GM21576 (cell line): Measurements from ENCODE around the gene SNORC.

Experiments
- ATAC-seq: cut with Tn5 transposase; IDR thresholded peaks from one replicate; pipeline ENCODE4 v1.9.1; 2021; ENCODE audit warnings: mild to moderate bottlenecking, moderate library complexity; ENCODE audit not compliant: unreplicated experiment

SNORC gene

GRCh38 chr2:232882505-232883115, 12.5 kb downstream of the SNORC start:
- no peak for ATAC-seq

- ATAC-seq: no peak
Observed at GRCh38 chr2:232883116-232883721, 13.2 kb downstream of the SNORC start.

GRCh38 chr2:232884001-232884421, 13.9 kb downstream of the SNORC start:
- no peak for ATAC-seq

- no peak for ATAC-seq
Observed at GRCh38 chr2:232884549-232885263, 14.6 kb downstream of the SNORC start.

- ATAC-seq: no peak
Observed at GRCh38 chr2:232885264-232885961, 15.3 kb downstream of the SNORC start.

GRCh38 chr2:232886176-232886575, 16.1 kb downstream of the SNORC start:
- ATAC-seq: no peak

- no peak for ATAC-seq
Observed at GRCh38 chr2:232886632-232887031, 16.6 kb downstream of the SNORC start.

GRCh38 chr2:232887171-232887850, 17.2 kb downstream of the SNORC start:
- no peak for ATAC-seq

- no peak for ATAC-seq
Observed at GRCh38 chr2:232888099-232888836, 18.2 kb downstream of the SNORC start.

GRCh38 chr2:232888839-232889529, 18.9 kb downstream of the SNORC start:
- no peak for ATAC-seq

GRCh38 chr2:232889876-232890401, 19.9 kb downstream of the SNORC start:
- no peak for ATAC-seq

GRCh38 chr2:232890536-232890895, 20.5 kb downstream of the SNORC start:
- ATAC-seq: no peak

GRCh38 chr2:232890896-232891601, 21.0 kb downstream of the SNORC start:
- ATAC-seq: no peak

- no peak for ATAC-seq
Observed at GRCh38 chr2:232891621-232892071, 21.6 kb downstream of the SNORC start.

GRCh38 chr2:232892221-232892620, 22.2 kb downstream of the SNORC start:
- ATAC-seq: no peak

GRCh38 chr2:232892843-232893242, 22.8 kb downstream of the SNORC start:
- no peak for ATAC-seq

GRCh38 chr2:232893834-232894233, 23.8 kb downstream of the SNORC start:
- ATAC-seq: no peak

- no peak for ATAC-seq
Observed at GRCh38 chr2:232894251-232894650, 24.2 kb downstream of the SNORC start.

GRCh38 chr2:232894746-232895145, 24.7 kb downstream of the SNORC start:
- no peak for ATAC-seq
